OCI-LY3 (cell line): ENCODE measurements around the gene ESD.
"Not testable (repeated sequence)": the region's sequence is repeated elsewhere in the genome, so short reads cannot be mapped to it uniquely, and the experiment has no call there.

Experiments
- H2AFZ ChIP-seq: fragments of 200-600, 300-600 bp; shearing (Covaris generic); 2 replicates; pipeline ENCODE4 v1.6.0; 2014; ENCODE audit warnings: antibody characterized with exemption, low read depth, low read length
- H3K27ac ChIP-seq: fragments of 200-600, 300-600 bp; sonication (generic); 2 replicates; pipeline ENCODE4 v1.5.1; 2014; ENCODE audit warnings: mild to moderate bottlenecking, low read length, moderate library complexity, mixed read lengths
- H3K27me3 ChIP-seq: fragments of 200-600, 300-600 bp; sonication (generic); 2 replicates; pipeline ENCODE4 v1.6.1; 2014; ENCODE audit warnings: low read depth, low read length, mixed read lengths
- H3K36me3 ChIP-seq: fragments of 200-600, 300-600 bp; sonication (generic); replicated peaks from 2 replicates; pipeline ENCODE3; 2014; ENCODE audit warnings: low read depth, low read length, mixed read lengths
- H3K4me1 ChIP-seq: fragments of 300-600, 200-600 bp; sonication (generic); 2 replicates; pipeline ENCODE4 v1.6.1; 2014; ENCODE audit warnings: low read length, mixed read lengths
- H3K4me2 ChIP-seq: fragments of 200-600, 300-600 bp; sonication (generic); 2 replicates; pipeline ENCODE4 v1.6.1; 2014; ENCODE audit warnings: low read length, mixed read lengths
- H3K4me3 ChIP-seq: fragments of 300-600, 200-600 bp; sonication (generic); 2 replicates; pipeline ENCODE4 v1.5.1; 2014; ENCODE audit warnings: antibody characterized with exemption, mild to moderate bottlenecking, low read length, moderate library complexity
- H3K79me2 ChIP-seq: fragments of 300-600, 200-600 bp; shearing (Covaris generic); 2 replicates; pipeline ENCODE4 v1.6.1; 2014; ENCODE audit warnings: mild to moderate bottlenecking, low read length, mixed read lengths
- H3K9ac ChIP-seq: fragments of 300-600, 200-600 bp; shearing (Covaris generic); 2 replicates; pipeline ENCODE4 v1.6.0; 2014; ENCODE audit warnings: mild to moderate bottlenecking, low read length, moderate library complexity
- H3K9me3 ChIP-seq: fragments of 200-600, 300-600 bp; shearing (Covaris generic); 2 replicates; pipeline ENCODE4 v1.6.1; 2014; ENCODE audit warnings: low read length, mixed read lengths; ENCODE audit not compliant: insufficient read depth
- H4K20me1 ChIP-seq: fragments of 200-600, 300-600 bp; sonication (generic); 2 replicates; pipeline ENCODE4 v1.6.1; 2016; ENCODE audit warnings: low read length, mixed read lengths; ENCODE audit not compliant: insufficient read depth
- EZH2phosphoT487 ChIP-seq: fragments of 200-600 bp; shearing (Covaris generic); IDR thresholded peaks from 2 replicates; pipeline ENCODE4 v1.6.1; 2018; ENCODE audit warnings: antibody characterized with exemption, mixed run types, low read depth
- TF ChIP-seq, protein P1 (sequence below): fragments of 200-600, 300-600 bp; sonication (generic); IDR thresholded peaks from 2 replicates; pipeline ENCODE4 v1.5.1; 2014; ENCODE audit warnings: antibody characterized with exemption, low read length, low read depth

The ESD gene

GRCh38 chr13:46771693-46772092 is 25.3 kb downstream of the ESD start:
- Histone ChIP-seq H3K4me1 (no peaks in the 10 kb centered on the region), H3K4me3 (no peak overlapping the region), H3K27ac (no peak overlapping the region), H2AFZ (no peak overlapping the region), H4K20me1 (no peaks in the 10 kb centered on the region), H3K27me3 (no peaks in the 10 kb centered on the region), H3K9ac (no peak overlapping the region), H3K4me2 (no peak overlapping the region), H3K36me3 (peaks cover 55% of the 10 kb centered on the region), H3K79me2 (no peaks in the 10 kb centered on the region), H3K9me3 (no peaks in the 10 kb centered on the region)
- no peak for TF ChIP-seq EZH2phosphoT487
- TF ChIP-seq, protein P1, sequence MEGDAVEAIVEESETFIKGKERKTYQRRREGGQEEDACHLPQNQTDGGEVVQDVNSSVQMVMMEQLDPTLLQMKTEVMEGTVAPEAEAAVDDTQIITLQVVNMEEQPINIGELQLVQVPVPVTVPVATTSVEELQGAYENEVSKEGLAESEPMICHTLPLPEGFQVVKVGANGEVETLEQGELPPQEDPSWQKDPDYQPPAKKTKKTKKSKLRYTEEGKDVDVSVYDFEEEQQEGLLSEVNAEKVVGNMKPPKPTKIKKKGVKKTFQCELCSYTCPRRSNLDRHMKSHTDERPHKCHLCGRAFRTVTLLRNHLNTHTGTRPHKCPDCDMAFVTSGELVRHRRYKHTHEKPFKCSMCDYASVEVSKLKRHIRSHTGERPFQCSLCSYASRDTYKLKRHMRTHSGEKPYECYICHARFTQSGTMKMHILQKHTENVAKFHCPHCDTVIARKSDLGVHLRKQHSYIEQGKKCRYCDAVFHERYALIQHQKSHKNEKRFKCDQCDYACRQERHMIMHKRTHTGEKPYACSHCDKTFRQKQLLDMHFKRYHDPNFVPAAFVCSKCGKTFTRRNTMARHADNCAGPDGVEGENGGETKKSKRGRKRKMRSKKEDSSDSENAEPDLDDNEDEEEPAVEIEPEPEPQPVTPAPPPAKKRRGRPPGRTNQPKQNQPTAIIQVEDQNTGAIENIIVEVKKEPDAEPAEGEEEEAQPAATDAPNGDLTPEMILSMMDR = no peak

DNA sequence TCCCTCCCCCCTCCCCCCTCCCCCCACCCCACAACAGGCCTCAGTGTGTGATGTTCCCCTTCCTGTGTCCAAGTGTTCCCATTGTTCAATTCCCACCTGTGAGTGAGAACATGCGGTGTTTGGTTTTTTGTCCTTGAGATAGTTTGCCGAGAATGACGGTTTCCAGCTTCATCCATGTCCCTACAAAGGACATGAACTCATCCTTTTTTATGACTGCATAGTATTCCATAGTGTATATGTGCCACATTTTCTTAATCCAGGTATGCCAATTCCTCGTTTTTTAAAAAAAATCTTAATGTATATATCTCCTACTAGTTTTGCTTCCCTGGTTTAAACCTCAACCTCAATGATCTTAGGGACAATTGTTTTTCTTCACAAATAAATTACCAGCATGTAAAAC is 27.0 kb downstream of the ESD start:
- not testable (repeated sequence) for H3K27ac ChIP-seq, H3K4me2 ChIP-seq, H4K20me1 ChIP-seq, H3K79me2 ChIP-seq, H3K9me3 ChIP-seq, H3K4me1 ChIP-seq, H3K9ac ChIP-seq, H3K4me3 ChIP-seq, H2AFZ ChIP-seq, H3K27me3 ChIP-seq
- peaks cover 39% of the 10 kb centered on the region for H3K36me3 ChIP-seq

DNA sequence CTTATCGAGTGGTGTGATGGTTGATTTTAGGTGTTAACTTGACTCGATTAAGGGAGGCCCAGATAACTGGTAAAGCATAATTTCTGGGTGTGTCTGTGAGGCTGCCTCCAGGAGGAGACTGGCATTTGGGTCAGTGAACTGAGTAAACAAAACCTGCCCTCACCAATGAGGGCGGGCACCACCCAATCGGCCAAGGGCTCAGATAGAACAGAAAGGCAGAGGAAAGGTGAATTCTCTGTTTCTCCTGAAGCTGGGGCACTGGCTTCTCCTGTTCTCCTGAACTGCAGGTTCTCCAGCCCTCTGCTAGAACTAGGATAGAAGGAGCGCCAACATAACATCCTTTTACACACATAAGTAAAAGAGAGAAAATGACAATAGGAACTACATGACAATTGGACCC is 35.1 kb downstream of the ESD start:
- H3K9me3 ChIP-seq = no peaks in the 10 kb centered on the region
- H3K79me2 ChIP-seq = no peaks in the 10 kb centered on the region
- no peaks in the 10 kb centered on the region for H4K20me1 ChIP-seq
- no peaks in the 10 kb centered on the region for H3K36me3 ChIP-seq
- no peak overlapping the region for H3K9ac ChIP-seq
- H3K4me1 ChIP-seq = peaks cover 18% of the 10 kb centered on the region
- H2AFZ ChIP-seq = no peak overlapping the region
- no peak for TF ChIP-seq EZH2phosphoT487
- TF ChIP-seq, protein P1 = no peak
- no peak overlapping the region for H3K4me2 ChIP-seq
- H3K27me3 ChIP-seq = no peaks in the 10 kb centered on the region
- H3K27ac ChIP-seq = no peak overlapping the region
- no peak overlapping the region for H3K4me3 ChIP-seq

DNA sequence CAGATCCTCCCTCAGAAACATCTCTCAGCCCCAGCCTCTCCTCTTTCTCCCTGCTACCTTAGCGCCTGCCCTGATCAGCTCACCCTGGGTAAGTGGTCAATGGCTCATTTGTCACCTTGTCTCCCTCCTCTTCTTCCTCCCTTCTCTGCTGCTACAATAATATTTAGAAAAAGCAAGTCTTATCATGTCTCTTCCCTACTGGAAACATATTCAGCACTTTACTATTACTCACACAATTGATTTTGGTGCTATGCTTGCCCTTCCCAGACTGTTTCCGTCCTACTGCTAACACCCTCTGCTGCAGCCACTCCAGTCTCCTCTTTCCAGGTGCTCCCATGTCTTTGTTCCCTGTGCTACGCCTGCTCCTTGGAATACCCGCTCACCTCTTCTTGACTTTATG is 35.8 kb downstream of the ESD start:
- TF ChIP-seq, protein P1 = no peak
- TF ChIP-seq EZH2phosphoT487 = no peak
- Histone ChIP-seq H2AFZ (no peak overlapping the region), H3K27ac (no peak overlapping the region), H4K20me1 (no peaks in the 10 kb centered on the region), H3K79me2 (no peaks in the 10 kb centered on the region), H3K9ac (no peak overlapping the region), H3K4me1 (peaks cover 18% of the 10 kb centered on the region), H3K4me2 (no peak overlapping the region), H3K36me3 (no peaks in the 10 kb centered on the region), H3K9me3 (no peaks in the 10 kb centered on the region), H3K4me3 (no peak overlapping the region), H3K27me3 (no peaks in the 10 kb centered on the region)

DNA sequence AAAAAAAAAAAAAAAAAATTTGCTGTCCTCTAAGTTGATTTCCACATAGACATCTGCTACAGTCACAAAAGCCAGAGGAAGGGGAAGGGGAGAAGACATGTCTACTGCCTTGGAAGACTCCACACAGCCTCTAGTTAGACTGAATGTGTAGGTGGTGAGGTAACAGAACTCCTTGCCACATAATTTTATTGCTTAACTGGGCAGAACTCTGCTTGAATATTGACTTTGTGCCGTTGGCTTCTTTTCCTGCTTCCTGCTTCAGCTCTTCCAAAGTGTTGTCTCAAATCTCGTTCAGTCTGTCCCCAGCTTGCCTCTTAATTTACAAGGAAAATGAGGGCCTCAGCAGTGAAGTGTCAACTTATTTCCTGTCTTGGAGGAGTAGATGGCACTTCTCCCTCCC is 37.1 kb downstream of the ESD start:
- no peak for TF ChIP-seq EZH2phosphoT487
- TF ChIP-seq, protein P1 = no peak
- no peaks in the 10 kb centered on the region for H3K79me2 ChIP-seq
- no peak overlapping the region for H3K27ac ChIP-seq
- H3K4me3 ChIP-seq = no peak overlapping the region
- no peak overlapping the region for H3K9ac ChIP-seq
- no peaks in the 10 kb centered on the region for H3K36me3 ChIP-seq
- no peak overlapping the region for H3K4me2 ChIP-seq
- H3K27me3 ChIP-seq = no peaks in the 10 kb centered on the region
- no peaks in the 10 kb centered on the region for H4K20me1 ChIP-seq
- peak overlapping the region; percentile 57; the same call in 1 of the 2 replicates for H2AFZ ChIP-seq
- H3K4me1 ChIP-seq = peaks cover 18% of the 10 kb centered on the region
- H3K9me3 ChIP-seq = no peaks in the 10 kb centered on the region
